HEK293 (cell line): ENCODE data around the gene GNAI2.

ENCODE experiments used
- AEBP2 ChIP-seq: fragments of 450-650 bp; formaldehyde crosslinking; IDR thresholded peaks from 2 replicates; pipeline ENCODE4 v1.5.1; 2016; ENCODE audit warnings: missing biosample characterization, missing genetic modification characterization, borderline replicate concordance
- KLF7 ChIP-seq: fragments of 450-650 bp; formaldehyde crosslinking; IDR thresholded peaks from 2 replicates; pipeline ENCODE4 v1.5.1; 2016; ENCODE audit warnings: missing biosample characterization, missing genetic modification characterization, borderline replicate concordance
- PATZ1 ChIP-seq: fragments of 450-650 bp; formaldehyde crosslinking; IDR thresholded peaks from 2 replicates; pipeline ENCODE4 v1.5.1; 2016; ENCODE audit warnings: missing biosample characterization, missing genetic modification characterization
- PRDM10 ChIP-seq: fragments of 450-650 bp; formaldehyde crosslinking; IDR thresholded peaks from 2 replicates; pipeline ENCODE4 v1.5.1; 2016; ENCODE audit warnings: missing biosample characterization, missing genetic modification characterization
- SALL2 ChIP-seq: fragments of 450-650 bp; formaldehyde crosslinking; IDR thresholded peaks from 2 replicates; pipeline ENCODE4 v1.5.0; 2017; ENCODE audit warnings: missing biosample characterization, mild to moderate bottlenecking, missing genetic modification characterization, borderline replicate concordance
- ZBTB8A ChIP-seq: fragments of 450-650 bp; formaldehyde crosslinking; IDR thresholded peaks from 2 replicates; pipeline ENCODE4 v1.5.1; 2016; ENCODE audit warnings: missing biosample characterization, missing genetic modification characterization
- ZEB2 ChIP-seq: fragments of 450-650 bp; formaldehyde crosslinking; IDR thresholded peaks from 2 replicates; pipeline ENCODE4 v1.5.1; 2016; ENCODE audit warnings: missing biosample characterization, missing genetic modification characterization
- ZIC2 ChIP-seq: fragments of 450-650 bp; formaldehyde crosslinking; IDR thresholded peaks from 2 replicates; pipeline ENCODE4 v1.5.1; 2016; ENCODE audit warnings: missing biosample characterization, missing genetic modification characterization
- ZNF114 ChIP-seq: fragments of 450-650 bp; formaldehyde crosslinking; IDR thresholded peaks from 2 replicates; pipeline ENCODE4 v1.5.0; 2017; ENCODE audit warnings: missing biosample characterization, missing genetic modification characterization
- ZNF148 ChIP-seq: fragments of 450-650 bp; formaldehyde crosslinking; IDR thresholded peaks from 2 replicates; pipeline ENCODE4 v1.5.0; 2017; ENCODE audit warnings: missing biosample characterization, missing genetic modification characterization, borderline replicate concordance
- ZNF175 ChIP-seq: fragments of 450-650 bp; formaldehyde crosslinking; IDR thresholded peaks from 2 replicates; pipeline ENCODE4 v1.5.1; 2016; ENCODE audit warnings: missing biosample characterization, missing genetic modification characterization
- ZNF184 ChIP-seq: fragments of 450-650 bp; IDR thresholded peaks from 2 replicates; pipeline ENCODE4 v1.5.1; 2018; ENCODE audit warnings: missing biosample characterization, mild to moderate bottlenecking, missing genetic modification characterization
- ZNF221 ChIP-seq: fragments of 450-650 bp; formaldehyde crosslinking; IDR thresholded peaks from 2 replicates; pipeline ENCODE4 v1.5.1; 2017; ENCODE audit warnings: missing biosample characterization, missing genetic modification characterization, borderline replicate concordance
- ZNF37A ChIP-seq: fragments of 450-650 bp; IDR thresholded peaks from 2 replicates; pipeline ENCODE4 v1.5.1; 2018; ENCODE audit warnings: missing biosample characterization, missing genetic modification characterization
- ZNF404 ChIP-seq: fragments of 450-650 bp; formaldehyde crosslinking; IDR thresholded peaks from 2 replicates; pipeline ENCODE4 v1.5.1; 2017; ENCODE audit warnings: missing biosample characterization, missing genetic modification characterization
- ZNF433 ChIP-seq: fragments of 450-650 bp; formaldehyde crosslinking; IDR thresholded peaks from 2 replicates; pipeline ENCODE4 v1.5.1; 2016; ENCODE audit warnings: missing biosample characterization, missing genetic modification characterization, low read depth
- ZNF513 ChIP-seq: fragments of 450-650 bp; IDR thresholded peaks from 2 replicates; pipeline ENCODE4 v1.5.1; 2018; ENCODE audit warnings: missing biosample characterization, missing genetic modification characterization
- ZNF558 ChIP-seq: fragments of 450-650 bp; formaldehyde crosslinking; IDR thresholded peaks from 2 replicates; pipeline ENCODE4 v1.5.1; 2016; ENCODE audit warnings: missing biosample characterization, missing genetic modification characterization
- ZNF561 ChIP-seq: fragments of 450-650 bp; IDR thresholded peaks from 2 replicates; pipeline ENCODE4 v1.5.1; 2018; ENCODE audit warnings: missing biosample characterization, missing genetic modification characterization, borderline replicate concordance
- ZNF571 ChIP-seq: fragments of 450-650 bp; formaldehyde crosslinking; IDR thresholded peaks from 2 replicates; pipeline ENCODE4 v1.5.0; 2017; ENCODE audit warnings: missing biosample characterization, missing genetic modification characterization
- ZNF580 ChIP-seq: fragments of 450-650 bp; formaldehyde crosslinking; IDR thresholded peaks from 2 replicates; pipeline ENCODE4 v1.5.1; 2016; ENCODE audit warnings: missing biosample characterization, missing genetic modification characterization
- ZNF621 ChIP-seq: fragments of 450-650 bp; formaldehyde crosslinking; IDR thresholded peaks from 2 replicates; pipeline ENCODE4 v1.5.1; 2017; ENCODE audit warnings: missing biosample characterization, missing genetic modification characterization
- ZNF624 ChIP-seq: fragments of 450-650 bp; formaldehyde crosslinking; IDR thresholded peaks from 2 replicates; pipeline ENCODE4 v1.5.1; 2017; ENCODE audit warnings: missing biosample characterization, missing genetic modification characterization
- ZNF701 ChIP-seq: fragments of 450-650 bp; formaldehyde crosslinking; IDR thresholded peaks from 2 replicates; pipeline ENCODE4 v1.5.1; 2016; ENCODE audit warnings: missing biosample characterization, missing genetic modification characterization
- ZNF704 ChIP-seq: fragments of 450-650 bp; formaldehyde crosslinking; IDR thresholded peaks from 2 replicates; pipeline ENCODE4 v1.5.1; 2016; ENCODE audit warnings: missing biosample characterization, missing genetic modification characterization
- ZNF768 ChIP-seq: fragments of 450-650 bp; formaldehyde crosslinking; IDR thresholded peaks from 2 replicates; pipeline ENCODE4 v1.5.1; 2018; ENCODE audit warnings: missing biosample characterization, mild to moderate bottlenecking, missing genetic modification characterization
- ZNF776 ChIP-seq: fragments of 450-650 bp; formaldehyde crosslinking; IDR thresholded peaks from 2 replicates; pipeline ENCODE4 v1.5.0; 2017; ENCODE audit warnings: missing biosample characterization, missing genetic modification characterization, borderline replicate concordance

The GNAI2 gene

GRCh38 chr3:50226888-50227389, 9.1 kb upstream of the GNAI2 start (continued):
- TF ChIP-seq PATZ1 (tag by site-specific recombination) (peak; percentile 94), ZNF768 (tag by site-specific recombination) (no peak), ZNF580 (tag by site-specific recombination) (no peak), ZNF114 (tag by site-specific recombination) (no peak), ZNF621 (no peak), ZNF704 (tag by site-specific recombination) (no peak), ZNF561 (no peak), ZNF175 (tag by site-specific recombination) (no peak), ZNF433 (tag by site-specific recombination) (no peak), ZNF404 (no peak), KLF7 (tag by site-specific recombination) (no peak), ZEB2 (tag by site-specific recombination) (no peak; the same call in 1 of the 2 replicates), PRDM10 (no peak), ZNF184 (no peak), AEBP2 (no peak), ZNF513 (tag by site-specific recombination) (no peak), ZBTB8A (tag by site-specific recombination) (peak; percentile 15; the same call in 1 of the 2 replicates), ZNF624 (tag by site-specific recombination) (no peak), ZNF701 (tag by site-specific recombination) (no peak), ZNF571 (no peak), ZNF148 (tag by site-specific recombination) (no peak), ZNF37A (no peak), ZNF776 (tag by site-specific recombination) (no peak), ZNF221 (tag by site-specific recombination) (no peak), ZIC2 (tag by site-specific recombination) (peak; percentile 65), SALL2 (tag by site-specific recombination) (no peak), ZNF558 (tag by site-specific recombination) (no peak)
